GM21737 (cell line): ENCODE results near the gene SEC14L2.
"Not testable (repeated sequence)": the region's sequence is repeated elsewhere in the genome, so short reads cannot be mapped to it uniquely, and the experiment has no call there.

Source experiments
- ATAC-seq: cut with Tn5 transposase; IDR thresholded peaks from one replicate; pipeline ENCODE4 v1.9.1; 2021; ENCODE audit warnings: mild to moderate bottlenecking, moderate library complexity; ENCODE audit not compliant: unreplicated experiment

SEC14L2 gene

DNA sequence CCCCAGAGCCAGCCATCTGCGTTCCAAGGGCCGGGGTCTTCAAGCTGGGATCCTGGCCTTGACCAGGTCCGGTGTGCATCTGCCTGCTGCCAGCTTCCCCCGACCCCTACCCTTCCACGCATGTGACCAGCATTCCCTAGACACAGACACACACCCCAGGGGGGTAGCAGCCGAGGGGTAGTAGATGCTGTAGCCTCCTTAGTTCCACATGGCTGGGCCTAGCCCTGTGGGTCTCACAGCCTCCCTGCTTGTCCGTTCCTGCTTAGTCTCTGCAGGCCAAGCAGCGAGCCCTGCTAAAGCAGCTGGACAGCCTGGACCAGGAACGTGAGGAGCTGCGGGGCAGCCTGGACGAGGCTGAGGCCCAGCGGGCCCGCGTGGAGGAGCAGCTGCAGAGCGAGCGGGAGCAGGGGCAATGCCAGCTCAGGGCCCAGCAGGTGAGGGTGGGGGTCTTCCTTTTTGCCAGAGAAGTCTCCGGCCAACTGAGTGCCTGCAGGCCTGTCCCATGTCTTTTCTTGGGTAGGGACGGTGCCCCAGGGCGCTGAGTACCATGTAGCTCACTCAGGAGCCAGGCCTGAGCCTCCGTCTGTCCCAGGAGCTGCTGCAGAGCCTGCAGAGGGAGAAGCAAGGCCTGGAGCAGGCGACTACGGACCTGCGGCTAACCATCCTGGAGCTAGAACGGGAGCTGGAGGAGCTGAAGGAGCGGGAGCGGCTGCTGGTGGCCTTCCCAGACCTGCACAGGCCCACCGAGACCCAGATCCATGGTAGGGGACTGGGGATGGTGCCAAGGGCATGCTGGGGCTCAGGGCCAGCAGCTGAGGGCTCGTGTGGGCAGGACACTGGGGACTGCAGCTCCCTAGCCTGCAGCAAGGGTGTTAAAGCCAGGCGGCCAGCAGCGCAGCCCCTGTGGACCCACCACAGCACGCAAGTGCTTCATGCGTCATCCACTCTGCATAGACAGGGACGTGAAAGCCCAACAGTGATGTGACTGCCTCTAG, 23.2 kb upstream of the SEC14L2 start:
- ATAC-seq = no peak

DNA sequence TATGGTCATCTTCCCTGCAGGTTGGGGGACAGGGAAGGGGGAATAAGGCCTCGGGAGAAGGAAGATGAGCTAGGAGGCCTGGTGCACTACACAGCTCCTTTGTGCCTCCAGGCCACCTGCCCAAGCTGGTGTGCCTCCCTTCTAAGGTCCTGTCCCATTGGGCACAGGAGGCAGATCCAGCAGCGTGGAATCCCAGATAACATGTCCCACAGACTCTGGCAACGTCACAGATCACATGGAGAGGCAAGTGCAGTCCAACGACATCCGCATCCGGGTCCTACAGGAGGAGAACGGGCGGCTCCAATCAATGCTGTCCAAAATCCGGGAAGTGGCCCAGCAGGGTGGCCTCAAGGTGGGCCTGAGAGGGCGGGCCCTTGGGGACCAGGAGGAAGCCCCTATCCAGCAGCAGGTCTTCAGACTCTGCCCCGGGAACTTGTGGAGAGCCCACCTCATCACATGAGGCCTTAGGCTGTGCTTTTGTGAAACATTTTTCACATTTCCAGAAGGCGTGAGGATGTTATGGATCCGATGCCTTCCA, 21.4 kb upstream of the SEC14L2 start:
- no peak for ATAC-seq

DNA sequence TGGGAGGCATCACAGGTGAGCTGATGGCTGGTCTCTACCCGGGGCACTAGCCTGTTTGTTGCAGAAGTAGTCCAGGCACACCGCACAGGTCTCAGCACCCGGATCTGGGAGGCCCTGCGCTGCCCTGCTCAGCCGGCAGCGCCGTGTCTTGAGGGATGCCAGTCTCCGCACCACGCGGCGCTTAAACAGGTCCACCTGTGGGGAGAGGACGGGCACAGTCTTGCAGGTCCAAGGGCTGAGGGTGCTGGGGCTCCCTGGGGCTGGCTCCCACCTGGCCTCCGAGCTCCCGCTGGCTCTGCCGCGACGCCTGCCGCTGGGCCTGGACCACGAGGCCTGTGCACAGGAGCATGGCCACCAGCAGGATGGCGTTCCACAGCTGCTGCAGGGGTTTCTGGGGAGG, 16.8 kb upstream of the SEC14L2 start:
- no peak for ATAC-seq

DNA sequence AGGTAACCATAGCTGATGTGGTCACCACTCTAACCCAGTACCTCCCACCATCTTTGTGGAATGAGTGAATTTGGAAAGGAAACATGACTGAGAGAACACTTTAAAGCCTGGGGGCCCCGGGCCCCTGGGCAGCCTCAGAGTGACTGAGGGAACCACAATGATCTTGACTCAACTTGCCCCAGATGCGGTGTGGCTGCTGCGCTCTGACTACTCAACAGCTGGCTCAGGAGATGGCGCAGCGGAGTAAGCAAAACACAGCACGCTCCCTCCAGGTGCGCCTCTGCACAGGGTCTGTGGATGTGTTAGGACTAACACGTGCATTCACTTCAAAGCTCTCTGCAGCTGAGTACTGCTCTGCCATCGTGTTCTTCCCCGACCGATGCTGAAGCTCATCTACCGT, 15.6 kb upstream of the SEC14L2 start:
- ATAC-seq = no peak

DNA sequence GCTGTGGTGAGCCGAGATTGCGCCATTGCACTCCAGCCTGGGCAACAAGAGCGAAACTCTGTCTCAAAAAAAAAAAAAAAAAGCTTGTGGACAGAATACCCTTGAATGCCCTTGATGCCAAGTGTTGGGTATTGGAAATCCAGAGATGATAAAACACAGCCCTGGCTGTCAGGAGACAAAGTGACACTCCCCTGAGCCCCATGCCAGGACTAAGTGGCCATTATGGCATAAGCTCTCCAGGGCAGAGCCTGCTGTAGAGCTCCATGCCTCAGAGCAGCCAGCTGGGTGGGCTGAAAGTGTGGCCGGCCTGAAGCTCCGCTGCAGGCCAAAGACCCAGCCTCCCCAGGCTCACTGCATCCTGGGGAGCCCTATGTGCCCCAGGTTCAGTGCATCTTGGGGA, 14.5 kb upstream of the SEC14L2 start:
- ATAC-seq = no peak

DNA sequence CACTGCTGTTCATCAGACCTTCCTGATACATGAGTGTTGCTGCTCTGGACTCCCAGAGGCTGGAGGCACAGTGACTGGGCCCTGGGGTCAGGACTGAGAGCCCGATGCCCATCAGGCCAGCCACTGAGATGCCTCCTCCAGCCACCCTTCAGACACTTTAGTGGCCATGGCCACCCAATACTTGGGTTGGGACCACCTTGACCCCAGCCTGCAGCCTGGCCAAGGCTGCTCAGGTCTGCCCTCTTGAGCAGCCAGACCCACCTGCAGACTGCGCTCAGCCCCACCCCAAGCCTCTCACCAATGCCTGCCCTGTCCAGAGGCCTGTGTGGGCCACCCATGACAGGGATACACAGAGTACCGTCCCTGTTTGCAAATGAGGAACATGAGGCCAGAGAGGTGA, 13.8 kb upstream of the SEC14L2 start:
- no peak for ATAC-seq

DNA sequence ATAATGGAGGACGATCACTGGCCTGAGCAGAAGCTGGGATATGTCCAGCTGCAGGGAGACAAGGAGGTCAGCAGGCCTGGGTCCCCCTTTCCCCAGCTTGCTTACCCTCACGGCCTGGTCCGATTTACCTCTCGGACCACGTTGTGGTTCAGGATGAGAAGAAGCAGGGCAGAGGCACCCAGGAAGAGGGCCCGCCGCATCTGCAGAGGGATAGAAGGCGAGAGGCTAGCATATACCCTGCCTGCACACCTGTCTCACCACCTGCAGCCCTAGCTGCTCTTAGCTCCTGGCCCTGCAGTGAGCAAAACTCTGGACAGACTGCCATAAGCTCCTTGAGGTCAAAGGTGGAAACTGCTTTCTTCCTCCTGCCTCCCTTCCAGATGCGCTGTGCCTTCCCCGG, 10.9 kb upstream of the SEC14L2 start:
- no peak for ATAC-seq

DNA sequence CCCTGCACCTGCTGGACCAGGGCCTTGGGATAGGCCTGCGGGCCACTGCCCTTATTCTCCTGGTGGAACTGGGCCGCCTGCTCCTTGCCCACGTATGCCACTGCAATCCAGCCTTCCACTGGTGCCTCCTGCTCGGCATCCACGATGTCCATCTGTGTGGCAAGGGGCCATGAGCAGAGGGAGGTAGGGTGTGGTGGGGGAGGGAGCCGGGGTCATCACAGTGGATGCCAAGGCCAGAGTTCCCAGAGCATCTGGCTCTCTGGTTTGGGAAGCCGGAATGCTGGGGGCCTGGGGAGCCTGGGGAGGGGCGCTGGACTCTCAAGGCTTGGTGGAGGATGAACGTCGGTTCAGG, 10.2 kb upstream of the SEC14L2 start:
- ATAC-seq = no peak

DNA sequence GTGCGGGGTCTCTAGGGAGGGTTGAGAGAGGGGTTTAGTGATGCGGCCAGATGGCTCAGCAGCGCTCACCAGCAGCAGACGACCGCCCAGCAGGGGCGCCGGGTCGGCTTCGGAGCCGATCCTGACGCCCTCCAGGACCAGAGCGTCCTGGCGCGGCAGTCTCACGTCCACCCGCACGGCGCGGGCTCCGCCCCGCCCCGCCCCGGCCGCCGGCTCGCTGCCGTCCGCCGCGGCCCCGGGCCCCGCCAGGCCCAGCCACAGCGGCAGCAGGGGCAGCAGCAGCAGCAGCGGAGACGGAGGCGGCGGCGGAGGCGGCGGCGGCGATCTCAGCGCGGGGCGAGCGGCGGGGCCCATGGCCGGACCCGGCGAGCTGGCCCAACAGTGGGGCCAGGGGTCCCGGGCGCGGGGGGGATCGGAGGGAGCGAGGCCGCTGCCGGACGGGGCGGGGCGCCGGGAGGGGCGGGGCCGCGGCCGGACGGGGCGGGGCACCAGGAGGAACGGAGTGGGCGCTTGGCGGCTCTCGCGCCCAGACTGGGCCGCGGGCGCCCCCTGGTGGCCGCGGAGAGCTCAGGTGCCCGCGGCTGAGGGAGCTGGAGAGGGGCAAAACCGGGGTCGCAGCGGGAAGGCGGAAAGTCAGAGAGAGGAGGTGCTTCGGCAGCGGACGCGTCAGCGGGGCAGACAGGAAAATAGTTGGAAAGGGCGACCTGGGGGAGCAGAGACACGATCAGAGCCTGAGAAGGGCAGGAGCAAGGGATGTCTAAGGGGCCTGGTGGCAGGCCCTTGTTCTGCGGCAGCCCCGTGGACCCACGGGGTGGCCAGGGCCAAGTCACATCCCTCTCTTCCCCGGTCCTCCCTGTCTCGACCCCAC, 9.6 kb upstream of the SEC14L2 start, which contains the start of gene RNF215:
RNF215 (minus strand) TSS at position 452 of the 868 bp plus-strand sequence; CDS start at position 354, 98 bp downstream.
- peak; percentile 78 for ATAC-seq

DNA sequence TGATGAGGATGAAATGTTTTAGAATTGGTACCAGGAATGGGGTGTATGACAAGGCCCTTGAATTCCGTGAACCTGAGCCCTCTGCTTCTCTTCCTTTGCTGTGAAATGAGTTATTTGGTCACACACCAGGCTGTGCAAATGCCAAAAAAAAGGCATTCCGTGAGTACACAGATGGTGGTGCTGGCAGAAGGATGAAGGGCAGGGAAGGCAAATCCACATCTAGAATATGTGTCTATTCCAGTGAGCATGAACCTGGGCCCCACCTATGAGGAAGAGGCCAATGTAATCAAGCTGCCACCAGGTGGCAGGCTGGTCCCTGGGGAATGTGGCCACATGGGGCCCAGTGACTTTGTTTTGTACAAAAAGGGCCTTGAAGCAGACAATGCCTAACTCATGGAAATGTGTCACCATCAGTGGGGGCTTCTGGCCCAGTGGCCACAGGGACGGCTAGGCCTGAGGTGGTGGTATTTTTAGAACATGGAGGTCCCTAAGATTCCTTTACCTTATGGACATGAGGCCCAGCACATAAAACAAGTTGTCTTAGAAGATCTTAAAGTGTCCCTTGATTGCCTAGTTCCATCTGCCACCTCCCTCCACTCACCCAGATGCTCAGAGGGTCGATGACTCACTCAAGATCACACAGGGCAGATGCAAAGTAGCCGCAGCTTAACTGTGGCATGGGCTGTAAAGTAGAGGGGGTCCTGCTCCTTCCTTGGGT, 5.7 kb upstream of the SEC14L2 start:
- no peak for ATAC-seq

DNA sequence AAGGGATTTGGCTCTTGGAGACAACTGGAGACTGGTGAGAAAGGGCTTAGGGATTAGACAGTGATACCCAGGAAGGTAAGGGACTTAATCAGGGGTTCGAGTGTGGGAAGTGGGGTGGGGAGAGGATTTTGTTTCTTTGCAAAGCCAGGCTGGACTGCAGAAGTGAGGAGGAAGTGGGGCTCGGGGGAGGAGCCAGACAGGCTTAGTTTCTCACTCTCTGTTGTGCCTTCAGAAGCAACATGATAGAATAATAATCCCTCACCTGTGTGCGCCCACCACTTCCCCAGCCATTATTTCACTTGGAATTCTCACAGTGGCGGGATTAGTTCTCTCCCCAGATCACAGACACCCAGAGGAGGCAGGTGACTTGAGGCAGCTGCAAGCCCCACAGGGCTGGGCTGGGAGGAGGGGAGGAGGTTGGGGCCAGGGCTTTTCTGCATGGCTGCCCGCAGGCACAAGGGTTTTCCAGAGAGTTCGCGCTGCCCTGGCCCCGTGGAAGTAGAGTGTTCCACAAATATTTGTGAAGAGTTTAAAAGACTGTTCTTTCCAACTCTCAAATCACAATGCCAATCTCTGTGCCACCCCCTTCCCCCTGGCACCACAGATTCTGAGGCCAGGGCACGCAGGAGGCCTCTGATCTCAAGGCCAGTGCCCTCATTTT, 4.0 kb upstream of the SEC14L2 start:
- ATAC-seq = no peak

DNA sequence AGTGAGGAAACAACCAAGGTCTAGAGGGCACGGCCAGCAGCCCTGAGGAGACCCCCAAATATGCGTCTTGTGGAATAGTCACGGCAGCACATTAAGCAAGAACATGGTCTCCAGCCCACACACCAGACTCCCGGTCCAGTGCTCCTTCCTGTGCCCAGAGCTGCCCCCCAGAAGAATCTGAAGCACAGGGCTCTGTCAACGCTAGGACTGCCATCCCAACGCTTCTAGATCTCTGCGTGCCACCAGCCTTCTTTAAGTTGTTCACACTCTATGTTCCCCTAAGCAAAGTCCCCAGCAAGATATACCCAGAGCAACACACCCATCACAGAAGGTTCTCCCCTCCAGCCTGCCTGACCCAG, 3.5 kb upstream of the SEC14L2 start:
- no peak for ATAC-seq

DNA sequence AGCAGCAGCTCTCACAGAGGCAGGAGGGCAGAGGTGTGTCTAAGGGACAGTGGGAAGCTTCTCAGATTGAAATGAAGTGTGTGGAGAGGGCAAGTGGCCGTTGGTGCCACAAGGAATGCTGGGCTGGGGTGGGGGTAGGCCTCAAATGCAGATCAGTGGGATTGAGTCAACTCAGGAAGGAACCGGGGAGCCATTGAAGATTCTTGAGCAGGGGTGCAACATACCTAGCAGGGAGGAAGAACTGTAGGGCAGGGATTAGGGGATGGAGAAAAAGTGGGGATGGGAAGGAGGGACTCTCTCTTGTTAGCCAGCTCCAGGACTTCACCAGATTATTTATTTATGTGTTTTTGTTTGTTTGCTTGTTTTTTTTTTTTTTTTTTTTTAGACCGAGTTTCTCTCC, 2.9 kb upstream of the SEC14L2 start:
- ATAC-seq = no peak

DNA sequence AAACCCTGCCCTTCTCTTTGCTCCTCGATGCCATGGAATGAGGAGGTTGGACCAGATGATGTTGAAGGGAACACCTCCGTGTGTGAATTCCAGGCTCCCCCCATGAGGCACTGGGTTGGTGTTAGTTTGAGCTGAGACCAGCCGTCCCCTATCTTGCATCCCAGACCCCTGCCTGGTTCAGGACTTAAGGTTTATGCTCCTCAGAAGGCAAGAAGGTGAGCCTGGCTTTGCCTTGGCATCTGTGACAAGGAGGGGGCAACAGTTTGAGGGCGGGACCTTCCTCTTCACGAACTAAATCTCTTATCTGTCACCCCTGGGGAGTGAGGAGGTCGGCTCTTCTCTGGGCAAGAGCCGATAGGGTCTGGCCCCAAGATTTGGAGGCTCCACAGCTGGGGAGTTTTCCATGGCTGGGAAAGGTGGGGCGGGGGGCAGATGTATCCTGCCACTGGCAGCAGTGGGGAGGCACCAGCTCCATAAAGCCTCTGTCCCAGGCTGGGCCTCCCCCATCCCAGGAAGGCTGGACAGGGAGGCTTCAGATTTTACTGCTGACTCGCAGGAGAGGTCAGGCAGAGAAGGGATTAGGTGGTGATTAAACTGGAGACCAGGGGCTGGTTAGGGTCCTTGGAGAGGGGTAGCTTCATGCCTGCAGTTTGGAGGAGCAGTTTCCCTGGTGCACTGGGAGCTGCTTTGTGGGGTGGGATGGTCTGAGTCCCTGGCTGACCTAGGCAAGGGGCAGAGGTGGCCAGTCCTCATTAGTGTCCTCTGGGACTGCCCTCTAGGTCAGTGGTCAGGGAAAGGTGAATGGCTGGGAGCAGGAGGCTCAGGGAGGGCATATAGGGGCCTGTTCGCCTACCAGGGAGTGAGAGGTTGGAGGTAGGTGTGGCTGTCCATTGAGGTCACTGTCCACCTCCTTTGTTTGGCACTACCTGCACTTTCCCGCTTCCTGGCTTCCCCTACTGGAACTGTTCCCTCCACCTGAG, 1.1 kb downstream of the SEC14L2 start:
- ATAC-seq = no peak

DNA sequence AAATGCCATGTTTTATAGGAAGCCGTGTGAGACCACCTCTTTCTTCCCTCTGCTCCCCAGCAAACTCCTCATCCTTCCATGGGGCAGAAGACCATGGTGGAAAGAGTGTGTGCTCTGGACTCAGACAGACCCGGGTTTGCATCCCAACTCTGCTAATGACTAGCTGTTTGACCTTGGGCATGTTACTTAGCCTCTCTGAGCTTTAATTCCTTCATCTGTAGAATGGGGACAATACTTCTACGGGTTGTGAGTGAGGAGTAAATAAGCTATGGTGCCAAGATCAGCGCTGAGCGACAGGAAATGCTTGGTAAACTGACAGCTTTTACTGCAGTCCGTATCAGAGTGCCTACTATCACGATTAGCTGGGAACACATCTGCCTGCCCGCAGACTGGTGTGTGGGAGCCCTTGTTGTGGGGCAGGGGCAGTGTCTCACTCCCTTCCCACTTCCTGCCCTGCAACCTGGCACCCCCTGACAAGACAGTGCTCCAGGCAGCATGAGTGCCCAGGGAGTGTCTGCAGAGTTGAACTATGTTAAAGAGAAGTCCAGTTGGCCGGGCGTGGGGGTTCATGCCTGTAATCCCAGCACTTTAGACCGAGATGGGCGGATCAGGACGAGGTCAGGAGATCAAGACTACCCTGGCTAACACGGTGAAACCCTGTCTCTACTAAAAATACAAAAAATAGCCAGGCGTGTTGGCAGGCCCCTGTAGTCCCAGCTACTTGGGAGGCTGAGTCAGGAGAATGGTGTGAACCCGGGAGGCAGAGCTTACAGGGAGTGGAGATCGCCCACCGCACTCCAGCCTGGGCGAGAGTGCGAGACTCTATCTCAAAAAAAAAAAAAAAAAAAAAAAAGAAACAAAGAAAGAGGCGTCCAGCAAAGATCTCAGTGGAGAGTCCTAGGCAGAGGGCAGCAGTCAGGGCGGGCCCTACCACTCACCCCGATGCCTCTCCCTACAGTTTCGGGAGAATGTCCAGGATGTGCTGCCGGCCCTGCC, 2.2 kb downstream of the SEC14L2 start:
- no peak for ATAC-seq

DNA sequence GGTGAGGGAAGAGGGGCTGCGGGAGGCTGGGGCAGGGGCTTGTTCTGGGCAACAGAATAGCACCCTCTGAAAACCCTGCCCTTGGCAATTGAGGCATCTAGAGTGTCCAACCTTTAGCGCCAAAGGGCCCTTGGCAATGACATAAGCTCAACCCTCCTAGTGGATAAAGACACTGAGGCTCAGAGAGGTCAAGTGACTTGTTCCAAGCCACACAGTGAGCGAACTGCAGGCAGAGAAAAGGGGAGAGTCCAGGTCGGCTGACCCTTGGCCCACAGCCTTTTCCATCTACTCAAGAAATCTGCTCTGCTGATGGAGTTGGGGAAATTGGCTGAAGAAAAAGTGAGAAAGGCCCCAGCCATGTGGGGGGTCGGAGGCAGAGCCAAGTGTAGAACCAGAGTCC, 2.9 kb downstream of the SEC14L2 start:
- ATAC-seq = no peak

DNA sequence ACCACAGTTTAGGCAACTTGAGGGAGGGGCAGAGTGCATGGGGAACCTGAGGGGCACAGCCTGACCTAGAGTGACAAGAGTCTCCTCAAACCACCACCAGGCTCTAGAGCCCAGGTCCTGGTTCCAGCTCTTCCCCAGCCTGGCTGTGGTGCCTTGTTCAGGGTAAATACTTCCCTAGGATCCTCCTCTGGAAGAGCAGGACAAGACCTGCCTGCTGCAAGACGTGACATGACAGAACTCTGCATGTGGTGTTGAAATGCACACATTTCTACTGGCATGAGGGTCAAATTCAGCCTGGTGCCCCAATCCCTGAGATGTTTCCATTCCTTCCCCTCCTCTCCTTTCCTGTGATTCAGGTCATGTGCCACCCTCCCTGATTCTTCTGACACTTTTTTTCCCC, 3.3 kb downstream of the SEC14L2 start:
- no peak for ATAC-seq

DNA sequence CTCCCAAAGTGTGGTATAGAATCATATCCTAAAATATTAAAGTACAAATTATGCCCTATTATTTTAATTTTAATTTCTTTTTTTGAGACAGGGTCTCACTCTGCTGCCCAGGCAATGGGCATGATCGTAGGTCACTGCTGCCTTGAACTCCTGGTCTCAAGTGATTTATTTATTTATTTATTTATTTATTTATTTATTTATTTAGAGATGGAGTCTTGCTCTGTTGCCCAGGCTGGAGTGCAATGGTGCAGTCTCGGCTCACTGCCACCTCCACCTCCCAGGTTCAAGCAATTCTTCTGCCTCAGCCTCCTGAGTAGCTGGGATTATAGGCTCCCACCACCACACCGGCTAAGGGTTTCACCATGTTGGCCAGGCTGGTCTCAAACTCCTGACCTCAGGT, 4.2 kb downstream of the SEC14L2 start:
- ATAC-seq = not testable (repeated sequence)
